NCI-H748 (cell line): ENCODE results near the gene HIBADH.

Source experiments
- DNase-seq: peaks from one replicate; lab custom pipeline; 2025; ENCODE audit not compliant: unreplicated experiment; lab: John Stamatoyannopoulos, UW

HIBADH gene

GRCh38 chr7:27639048-27639447 lies 23.6 kb downstream of the HIBADH start:
- peak; percentile 13 for DNase-seq

DNA sequence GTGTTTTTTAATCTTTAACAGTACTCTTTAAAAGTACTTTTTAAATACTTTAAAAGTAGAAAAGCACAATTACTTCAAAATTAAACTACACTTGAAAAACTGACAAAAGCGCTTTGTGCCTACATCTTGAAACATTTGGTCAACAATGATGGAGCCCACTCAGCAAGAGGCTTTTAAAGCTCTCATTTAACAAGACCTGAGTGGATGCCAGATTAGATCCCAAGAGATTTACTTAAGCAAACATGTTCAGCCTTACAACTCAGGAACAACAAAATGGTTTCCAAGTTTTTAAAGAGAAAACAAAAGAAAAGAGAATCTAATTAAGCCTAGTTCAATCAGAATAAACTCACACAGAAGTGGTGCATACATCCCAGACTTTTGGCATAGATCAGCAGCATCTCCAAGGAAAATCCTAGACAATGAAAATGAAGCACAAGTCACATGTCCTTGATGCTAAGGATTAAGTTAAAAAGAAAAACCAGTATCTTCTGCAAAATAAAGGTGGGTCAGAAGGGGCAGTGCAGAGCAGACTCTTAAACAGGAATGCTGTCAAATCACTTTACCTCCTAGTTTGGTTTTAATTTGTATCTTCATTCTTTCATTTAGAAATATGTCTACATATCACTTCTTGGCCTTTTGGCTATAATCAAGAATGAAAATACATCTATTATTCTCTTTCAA lies 26.2 kb downstream of the HIBADH start:
- DNase-seq = no peak

DNA sequence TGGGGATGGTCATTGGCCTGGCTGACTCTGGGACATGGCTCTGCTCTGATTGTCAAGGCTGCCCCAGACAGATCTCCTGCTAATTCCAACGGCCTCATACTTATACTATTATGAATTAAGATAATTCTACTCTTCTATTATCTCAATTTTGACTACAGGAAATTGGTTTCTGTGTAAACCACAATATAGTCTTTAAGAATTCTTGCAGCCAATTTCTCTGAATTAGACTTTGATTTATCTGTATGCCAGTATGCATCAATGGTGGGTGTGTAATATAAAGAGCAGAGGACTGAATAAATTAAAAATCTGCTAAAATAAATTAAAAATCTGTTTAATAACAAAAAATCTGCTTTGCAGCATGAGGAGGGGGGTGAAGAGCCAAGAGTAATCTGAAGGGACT lies 27.0 kb downstream of the HIBADH start:
- no peak for DNase-seq

DNA sequence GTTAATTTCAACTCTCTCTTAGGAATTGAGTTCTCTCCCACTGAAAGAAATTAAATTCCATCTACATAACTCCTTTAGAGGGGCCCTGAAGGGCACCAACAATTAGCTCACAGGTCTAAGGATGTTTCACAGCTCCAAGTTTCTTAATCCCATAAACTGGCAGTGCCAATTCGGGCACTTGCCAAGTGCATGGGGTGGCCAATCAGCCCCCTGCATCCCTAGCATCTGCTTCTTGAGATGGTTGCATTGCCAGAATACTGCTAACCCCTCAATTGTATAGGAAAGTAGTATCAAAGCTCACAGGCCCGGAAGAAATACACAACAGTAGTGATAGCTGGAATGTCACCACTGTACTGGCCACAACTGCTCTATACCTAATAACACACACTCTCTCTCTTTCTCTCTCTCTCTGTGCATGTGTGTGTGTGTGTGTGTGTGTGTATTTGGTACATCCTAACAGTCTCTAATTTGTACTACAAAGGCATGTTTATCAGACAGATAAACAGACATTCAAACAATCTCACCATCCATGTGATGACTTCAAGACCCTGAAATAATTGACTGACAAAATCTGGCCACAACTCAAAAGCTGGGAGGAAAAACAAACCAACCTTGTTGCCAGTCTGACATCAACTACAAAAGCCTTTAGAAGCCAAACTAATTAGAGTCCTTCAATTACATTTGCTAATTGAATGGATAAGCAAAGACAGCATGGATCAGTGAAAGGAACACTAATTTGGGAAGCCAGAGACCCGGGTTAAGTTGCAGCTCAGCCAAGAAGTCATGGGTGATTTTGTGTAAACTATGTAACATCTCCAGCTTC lies 27.8 kb downstream of the HIBADH start:
- DNase-seq = peak; percentile 41

GRCh38 chr7:27633062-27633461 lies 29.6 kb downstream of the HIBADH start:
- DNase-seq = no peak

- DNase-seq = no peak
These were observed 31.3 kb downstream of the HIBADH start for GRCh38 chr7:27631391-27631790.

GRCh38 chr7:27627146-27627545 lies 35.5 kb downstream of the HIBADH start:
- no peak for DNase-seq

- DNase-seq = no peak
These were observed 43.2 kb downstream of the HIBADH start for GRCh38 chr7:27619492-27619891.

GRCh38 chr7:27617651-27618381 lies 44.9 kb downstream of the HIBADH start:
- no peak for DNase-seq

- no peak for DNase-seq
These were observed 45.7 kb downstream of the HIBADH start for GRCh38 chr7:27616914-27617548.

GRCh38 chr7:27616186-27616491 lies 46.5 kb downstream of the HIBADH start:
- no peak for DNase-seq

GRCh38 chr7:27615420-27616185 lies 47.1 kb downstream of the HIBADH start:
- no peak for DNase-seq

- DNase-seq = no peak
These were observed 48.6 kb downstream of the HIBADH start for GRCh38 chr7:27614095-27614494.

- DNase-seq = peak; percentile 49
These were observed 51.6 kb downstream of the HIBADH start for GRCh38 chr7:27611059-27611458.

DNA sequence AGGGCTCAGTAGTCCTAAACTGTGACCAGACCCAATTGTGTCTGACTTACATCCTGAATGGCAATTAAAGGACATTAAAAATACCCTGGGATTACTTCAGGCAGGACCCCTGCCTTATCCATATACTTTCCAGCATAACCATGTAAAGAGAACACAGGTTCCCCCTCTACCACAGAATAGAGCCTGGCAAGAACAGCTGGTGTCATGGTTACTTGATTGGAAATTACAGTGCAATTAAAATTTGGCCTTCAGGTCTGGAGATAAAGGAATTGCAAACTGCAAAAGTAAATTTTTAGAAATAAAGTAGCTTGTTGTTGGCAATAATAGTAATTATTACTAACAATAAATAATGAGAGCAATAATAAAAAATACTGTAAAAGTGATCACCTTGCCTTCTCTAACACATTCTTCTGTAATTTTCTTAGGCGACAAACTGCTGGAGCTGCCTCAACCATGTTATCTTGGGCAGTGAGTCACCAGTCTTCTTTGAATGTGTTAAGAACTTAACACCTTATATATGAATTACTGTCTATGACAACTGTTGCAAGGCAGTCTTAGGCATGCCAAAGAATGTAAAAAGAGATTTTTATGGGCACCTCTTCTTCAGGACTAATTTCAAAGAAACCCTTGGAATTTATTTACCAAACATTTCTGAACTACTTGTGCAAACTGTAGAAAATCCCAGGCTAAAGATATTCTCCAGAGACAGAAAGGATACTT lies 53.7 kb downstream of the HIBADH start:
- no peak for DNase-seq

GRCh38 chr7:27607210-27607606 lies 55.5 kb downstream of the HIBADH start:
- no peak for DNase-seq

- DNase-seq = peak; percentile 70
These were observed 56.1 kb downstream of the HIBADH start for GRCh38 chr7:27606270-27607209.

DNA sequence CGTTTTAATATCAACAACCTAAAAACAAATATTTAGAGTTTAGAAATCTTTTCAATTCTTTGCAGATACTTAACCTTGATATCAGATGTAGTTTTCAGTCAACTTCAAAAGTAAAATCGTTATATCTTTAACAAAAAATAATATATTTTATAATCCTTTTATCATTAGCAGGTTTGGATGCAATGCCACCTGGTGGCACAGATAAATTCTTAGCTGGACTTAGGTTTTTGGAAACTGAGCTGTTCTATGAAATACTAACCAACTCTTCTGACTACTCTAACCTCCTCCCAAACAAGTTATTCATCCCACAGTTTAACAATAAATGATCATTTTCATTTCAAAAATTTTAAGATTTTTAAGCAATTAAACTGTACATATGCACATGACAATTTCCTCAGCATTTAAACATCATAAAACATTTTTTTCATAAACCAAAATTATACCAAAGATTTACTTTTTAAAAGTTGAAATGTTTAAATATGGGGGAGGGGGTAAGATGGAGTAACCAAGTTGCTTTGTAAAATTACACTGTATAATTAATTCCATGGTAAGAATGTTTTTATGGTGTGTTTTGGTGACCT lies 56.9 kb downstream of the HIBADH start:
- peak; percentile 40 for DNase-seq

DNA sequence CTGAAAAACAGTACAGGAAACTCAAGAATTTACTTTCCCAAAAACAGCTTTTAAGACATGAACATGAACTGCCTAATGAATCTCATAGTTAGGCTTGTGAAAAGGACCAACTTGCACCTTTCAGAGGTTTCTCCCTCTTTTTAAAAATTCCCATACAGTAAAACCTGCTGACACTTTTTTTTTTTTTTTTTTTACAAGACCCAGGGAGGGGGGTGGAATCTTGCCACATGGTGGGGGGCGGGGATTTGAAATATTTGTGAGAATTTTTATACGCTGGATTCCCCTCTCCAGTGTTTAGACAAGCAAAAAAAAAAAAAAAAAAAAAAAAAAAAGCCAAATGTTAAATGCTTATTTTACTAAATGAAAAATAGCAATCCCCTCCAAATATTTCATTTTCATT lies 57.4 kb downstream of the HIBADH start:
- DNase-seq = no peak
